ENCODE measurements around the gene CDON.

The CDON gene

GRCh38 chr11:125978778-125979407, 83.8 kb downstream of the CDON start:
- no peak overlapping the region for H3K27ac ChIP-seq

DNA sequence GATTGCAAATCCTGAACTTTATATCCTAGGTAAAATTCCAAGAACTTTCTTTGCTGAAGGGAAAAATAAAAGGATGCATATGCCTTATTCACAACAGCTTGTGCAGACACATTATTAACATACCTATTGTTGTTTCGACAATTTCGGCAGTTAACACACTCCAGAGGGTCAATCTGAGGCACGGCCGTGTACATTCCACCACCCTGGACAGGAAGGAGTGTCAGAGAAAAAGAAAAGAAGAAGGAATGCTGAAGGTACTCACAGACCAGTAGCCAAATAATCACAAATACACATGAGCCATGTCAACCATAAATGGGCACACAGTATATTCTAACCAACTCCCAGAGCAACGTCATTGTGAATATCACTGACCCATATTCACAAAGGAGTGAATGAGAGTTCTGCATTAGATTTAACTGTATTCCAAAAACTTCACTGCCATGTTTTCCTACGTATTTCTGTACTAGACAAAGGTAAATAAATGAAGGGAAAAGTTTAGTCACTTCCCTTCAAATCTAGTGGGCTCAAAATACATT, 84.4 kb downstream of the CDON start:
- TF ChIP-seq ZFX (IDR thresholded peaks at IDR 0.05; ENCODE audit: borderline replicate concordance) (no peak), CTCF (IDR thresholded peaks at IDR 0.05) (no peak)
- H3K27ac ChIP-seq: no peak overlapping the region

More at GRCh38 chr11:125978778-125979407, 83.8 kb downstream of the CDON start:
- TF ChIP-seq ZFX (IDR thresholded peaks at IDR 0.05; ENCODE audit: borderline replicate concordance): no peak
- TF ChIP-seq CTCF (IDR thresholded peaks at IDR 0.05): no peak

DNA sequence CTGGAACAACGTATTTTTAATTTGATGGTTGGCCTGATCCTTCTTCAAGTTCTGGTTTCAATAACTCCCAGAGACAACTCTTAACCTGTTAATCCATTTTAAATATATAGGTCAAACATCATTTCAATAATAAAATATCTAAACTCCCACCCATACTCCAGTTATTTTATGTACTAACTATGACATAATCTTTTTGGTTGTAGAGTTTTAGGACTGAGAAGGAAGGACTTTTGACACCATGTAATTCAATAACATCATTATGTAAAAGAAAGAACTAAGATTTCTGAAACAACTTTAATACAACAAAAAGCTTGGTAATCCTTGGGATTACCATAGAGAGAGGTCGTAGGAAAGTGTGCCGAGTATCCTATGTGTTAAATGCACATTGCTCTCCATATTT, 85.3 kb downstream of the CDON start:
- H3K27ac ChIP-seq: no peak overlapping the region
- TF ChIP-seq CTCF (IDR thresholded peaks at IDR 0.05) (no peak), ZFX (IDR thresholded peaks at IDR 0.05; ENCODE audit: borderline replicate concordance) (no peak)

DNA sequence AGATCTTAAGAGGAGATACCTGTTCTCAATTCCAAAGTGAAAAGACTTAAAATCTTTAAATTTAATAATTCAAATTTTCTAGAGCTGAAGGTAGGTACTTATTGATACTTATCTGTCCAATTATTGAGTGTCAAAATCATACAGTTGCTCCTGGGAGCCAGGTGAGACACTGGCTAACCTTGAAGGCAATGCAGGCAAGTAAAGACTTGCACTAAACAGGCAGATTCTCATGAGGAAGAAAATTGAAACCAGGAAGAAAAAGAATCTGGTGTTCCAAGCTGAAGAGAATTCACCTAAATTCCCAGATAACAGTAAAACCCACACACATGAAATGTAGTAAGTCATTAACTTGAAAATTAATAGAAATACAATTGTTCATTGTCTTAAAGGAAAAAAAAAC, 86.5 kb downstream of the CDON start:
- TF ChIP-seq ZFX (IDR thresholded peaks at IDR 0.05; ENCODE audit: borderline replicate concordance) (no peak), CTCF (IDR thresholded peaks at IDR 0.05) (no peak)
- no peak overlapping the region for H3K27ac ChIP-seq

GRCh38 chr11:125975634-125976033, 87.0 kb downstream of the CDON start:
- H3K27ac ChIP-seq: no peak overlapping the region
- TF ChIP-seq CTCF (IDR thresholded peaks at IDR 0.05): no peak
- no peak for TF ChIP-seq ZFX (IDR thresholded peaks at IDR 0.05; ENCODE audit: borderline replicate concordance)

- TF ChIP-seq CTCF (IDR thresholded peaks at IDR 0.05) (no peak), ZFX (IDR thresholded peaks at IDR 0.05; ENCODE audit: borderline replicate concordance) (no peak)
- H3K27ac ChIP-seq: no peak overlapping the region
Observed at GRCh38 chr11:125974284-125974683, 88.4 kb downstream of the CDON start.

DNA sequence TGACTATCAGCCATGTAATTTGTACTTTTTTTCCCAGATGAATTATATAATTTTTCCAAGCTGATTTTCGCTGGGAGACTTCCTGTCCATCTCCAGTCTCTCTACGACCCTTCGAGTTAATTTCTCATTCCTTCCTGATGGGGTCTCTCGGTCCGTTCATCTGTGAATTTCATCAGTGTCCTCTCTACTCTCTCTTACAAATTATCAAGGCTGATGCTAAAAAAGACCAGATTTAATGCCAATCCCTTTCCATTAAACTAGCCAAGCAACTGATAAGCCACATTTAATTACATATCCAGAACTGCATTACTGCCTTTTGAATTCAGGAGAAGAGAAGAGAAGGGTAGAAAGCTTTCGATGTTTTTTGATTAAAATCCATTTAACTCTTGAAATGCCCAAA, 91.0 kb downstream of the CDON start:
- no peak for TF ChIP-seq CTCF (IDR thresholded peaks at IDR 0.05)
- no peak for TF ChIP-seq ZFX (IDR thresholded peaks at IDR 0.05; ENCODE audit: borderline replicate concordance)

More for the DNA sequence above, 91.0 kb downstream of the CDON start:
- H3K27ac ChIP-seq: no peak overlapping the region

Measured in 22Rv1 (cell line).